Mesenchymal stem cell (in vitro differentiated cells and primary cell): ENCODE data around the gene LASP1NB.

Source experiments
- DNase-seq: peaks from one replicate; pipeline ENCODE4 v3.0.0-alpha.2; 2013
- H2AFZ ChIP-seq: one replicate; pipeline ENCODE4 v1.6.1; 2013; ENCODE audit warnings: low read depth, mild to moderate bottlenecking, control low read depth, inconsistent platforms, low read length, moderate library complexity
- H2AK5ac ChIP-seq: 2 replicates; pipeline ENCODE4 v1.6.1; 2013; ENCODE audit warnings: low read length, moderate library complexity, mild to moderate bottlenecking, inconsistent platforms; ENCODE audit not compliant: severe bottlenecking
- H2BK120ac ChIP-seq: one replicate; pipeline ENCODE4 v1.6.1; 2013; ENCODE audit warnings: low read depth, mild to moderate bottlenecking, inconsistent platforms, low read length, moderate library complexity
- H2BK12ac ChIP-seq, 2 experiments: one replicate each; pipeline ENCODE4 v1.6.1; 2013; ENCODE audit warnings: inconsistent platforms in 2 of 2, low read length in 2 of 2, mild to moderate bottlenecking in 2 of 2, moderate library complexity in 2 of 2, control low read depth in 1 of 2
- H2BK15ac ChIP-seq: one replicate; pipeline ENCODE4 v1.6.1; 2013; ENCODE audit warnings: mild to moderate bottlenecking, low read depth, inconsistent platforms; ENCODE audit not compliant: poor library complexity, severe bottlenecking
- H2BK5ac ChIP-seq: 2 replicates; pipeline ENCODE4 v1.6.1; 2013; ENCODE audit warnings: low read depth, mild to moderate bottlenecking, low read length, control low read depth, inconsistent platforms; ENCODE audit not compliant: poor library complexity, severe bottlenecking
- H3K14ac ChIP-seq, 2 experiments: one replicate each; pipeline ENCODE4 v1.6.1; 2013; ENCODE audit warnings: inconsistent platforms in 2 of 2, low read length in 2 of 2, control low read depth in 1 of 2, mild to moderate bottlenecking in 1 of 2, moderate library complexity in 1 of 2
- H3K18ac ChIP-seq, 2 experiments: one replicate each; pipeline ENCODE4 v1.6.1; 2013; ENCODE audit warnings: inconsistent platforms in 2 of 2, low read length in 2 of 2, control low read depth in 1 of 2, low read depth in 1 of 2, mild to moderate bottlenecking in 1 of 2
- H3K23ac ChIP-seq, 2 experiments: one replicate each; pipeline ENCODE4 v1.6.1; 2013; ENCODE audit warnings: inconsistent platforms in 2 of 2, low read length in 2 of 2, mild to moderate bottlenecking in 2 of 2, moderate library complexity in 2 of 2, control low read depth in 1 of 2
- H3K27ac ChIP-seq: 2 replicates; pipeline ENCODE4 v1.5.1; 2013; ENCODE audit warnings: mild to moderate bottlenecking, moderate library complexity, low read length, control low read depth, inconsistent platforms; ENCODE audit not compliant: poor library complexity, severe bottlenecking
- H3K27me3 ChIP-seq, 2 experiments: 2 replicates each; pipeline versions ENCODE4 v1.6.1 to v1.7.0; 2013; ENCODE audit warnings: low read length in 2 of 2, mild to moderate bottlenecking in 2 of 2, moderate library complexity in 2 of 2, control low read depth in 1 of 2, inconsistent platforms in 1 of 2; ENCODE audit not compliant: control insufficient read depth in 1 of 2, insufficient read depth in 1 of 2
- H3K36me3 ChIP-seq, 2 experiments: 2 replicates each; pipeline versions ENCODE4 v1.6.1 to v1.7.0; 2013; ENCODE audit warnings: low read length in 2 of 2, control low read depth in 1 of 2, inconsistent platforms in 1 of 2, low read depth in 1 of 2, mild to moderate bottlenecking in 1 of 2; ENCODE audit not compliant: insufficient read depth in 2 of 2, control insufficient read depth in 1 of 2
- H3K4ac ChIP-seq, 2 experiments: one replicate each; pipeline ENCODE4 v1.6.1; 2013; ENCODE audit warnings: inconsistent platforms in 2 of 2, low read length in 2 of 2, mild to moderate bottlenecking in 2 of 2, moderate library complexity in 2 of 2, control low read depth in 1 of 2, low read depth in 1 of 2
- H3K4me1 ChIP-seq: 2 replicates; pipeline ENCODE4 v1.6.1; 2013; ENCODE audit warnings: low read depth, low read length, control low read depth; ENCODE audit not compliant: control insufficient read depth, insufficient read depth
- H3K4me2 ChIP-seq: 2 replicates; pipeline ENCODE4 v1.6.1; 2013; ENCODE audit warnings: low read length, mild to moderate bottlenecking, inconsistent platforms; ENCODE audit not compliant: poor library complexity, severe bottlenecking
- H3K4me3 ChIP-seq, 2 experiments: 2 replicates each; pipeline versions ENCODE4 v1.5.1 to v1.7.0; 2013; ENCODE audit warnings: low read length in 2 of 2, mild to moderate bottlenecking in 2 of 2, control low read depth in 1 of 2, low read depth in 1 of 2; ENCODE audit not compliant: insufficient read depth in 1 of 2
- H3K79me1 ChIP-seq: replicated peaks from 2 replicates; pipeline ENCODE4 v1.6.1; 2013; ENCODE audit warnings: mild to moderate bottlenecking, control low read depth, low read length, inconsistent platforms; ENCODE audit not compliant: poor library complexity, severe bottlenecking
- H3K9ac ChIP-seq: 2 replicates; pipeline ENCODE4 v1.7.0; 2013; ENCODE audit warnings: mild to moderate bottlenecking, low read length, moderate library complexity
- H3K9me3 ChIP-seq: 2 replicates; pipeline ENCODE4 v1.7.0; 2013; ENCODE audit warnings: mild to moderate bottlenecking, low read length; ENCODE audit not compliant: control insufficient read depth
- H4K8ac ChIP-seq: one replicate; pipeline ENCODE4 v1.6.1; 2013; ENCODE audit warnings: inconsistent platforms, mild to moderate bottlenecking, low read length, moderate library complexity
- H4K91ac ChIP-seq: one replicate; pipeline ENCODE4 v1.6.1; 2013; ENCODE audit warnings: mild to moderate bottlenecking, low read length, inconsistent platforms
- WGBS: methylation state at CpG from one replicate; pipeline ENCODE4 v1.1.7; 2013; ENCODE audit warnings: mixed read lengths; 5-methylcytosine and 5-hydroxymethylcytosine counted together

The LASP1NB gene

DNA sequence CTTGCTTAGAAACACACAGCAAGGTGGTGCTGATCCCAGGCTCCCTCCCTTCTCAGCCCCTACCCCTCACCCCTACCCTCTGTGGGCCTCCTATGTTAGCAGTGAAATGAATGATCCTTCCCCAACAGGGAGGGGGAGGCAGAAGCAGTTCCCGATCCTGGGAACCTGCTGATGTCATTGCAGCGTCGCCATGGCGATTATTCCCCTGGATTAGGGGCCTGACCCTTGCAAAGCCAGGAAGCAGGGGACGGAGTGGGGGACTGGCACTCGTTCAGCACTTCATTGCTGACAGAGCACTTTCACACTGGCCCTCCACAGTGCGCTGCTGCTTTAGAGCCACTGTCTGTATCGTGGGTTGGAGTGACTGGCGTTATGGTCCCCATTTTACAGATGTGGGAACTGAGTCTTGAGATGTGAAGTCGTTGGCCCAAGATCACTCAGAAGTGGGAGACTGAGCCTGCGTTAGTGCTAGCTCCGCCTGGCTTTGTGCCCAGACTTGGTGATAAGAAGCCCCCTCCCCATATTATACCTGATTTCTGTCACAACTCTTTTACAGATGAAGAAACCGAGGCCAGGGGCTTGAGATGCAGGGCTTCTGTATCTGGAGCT, 29.0 kb upstream of the LASP1NB start:
- H4K91ac ChIP-seq, result no peak overlapping the region
- no peak overlapping the region for H2AFZ ChIP-seq
- H3K9ac ChIP-seq, result peak overlapping the region; percentile 8
- H2BK5ac ChIP-seq, result no peak overlapping the region
- H2BK120ac ChIP-seq, result no peak overlapping the region
- no peak overlapping the region for H2BK15ac ChIP-seq
- peak; percentile 71 for DNase-seq
- no peak overlapping the region for H2BK12ac ChIP-seq
- no peaks in the 10 kb centered on the region for H3K27me3 ChIP-seq
- H3K36me3 ChIP-seq, result peaks cover 65 to 83% of the 10 kb centered on the region in 2 experiments
- H3K4me2 ChIP-seq, result no peak overlapping the region
- peaks cover 8% of the 10 kb centered on the region for H3K79me1 ChIP-seq
- H4K8ac ChIP-seq, result no peak overlapping the region
- H3K18ac ChIP-seq, result peak overlapping the region in 1 of 2 experiments; percentile 71
- no peak overlapping the region for H3K23ac ChIP-seq
- H2AK5ac ChIP-seq, result no peak overlapping the region
- peak overlapping the region in 1 of 2 experiments; percentile 13 for H3K14ac ChIP-seq
- no peaks in the 10 kb centered on the region for H3K9me3 ChIP-seq
- H3K27ac ChIP-seq, result no peak overlapping the region
- WGBS, result 71% methylated on average over 13 of the region's 13 CpGs
- H3K4ac ChIP-seq, result no peak overlapping the region
- peaks cover 66% of the 10 kb centered on the region for H3K4me1 ChIP-seq
- no peak overlapping the region for H3K4me3 ChIP-seq

DNA sequence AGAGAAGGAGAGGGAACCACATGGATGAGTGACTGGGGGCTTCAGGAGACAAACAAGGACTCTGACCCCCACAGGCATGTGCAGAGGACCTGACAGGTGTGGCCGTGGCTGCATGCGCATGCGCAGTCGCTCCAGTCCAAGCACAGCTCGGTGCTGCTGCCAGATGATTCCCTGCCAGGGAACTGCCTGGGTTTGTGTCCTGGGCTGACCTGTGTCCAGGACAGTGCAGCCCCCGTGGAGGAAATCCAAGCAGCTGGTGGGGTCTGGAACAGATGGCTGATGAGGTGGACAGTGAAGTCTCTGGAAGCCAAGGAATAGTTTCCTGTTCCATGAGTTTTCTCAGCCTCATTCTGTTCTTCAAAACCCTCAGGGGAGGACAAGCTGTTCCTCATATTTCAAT, 28.2 kb upstream of the LASP1NB start:
- H2BK15ac ChIP-seq, result no peak overlapping the region
- no peaks in the 10 kb centered on the region for H3K27me3 ChIP-seq
- WGBS, result 80% methylated on average over 6 of the region's 6 CpGs

DNA sequence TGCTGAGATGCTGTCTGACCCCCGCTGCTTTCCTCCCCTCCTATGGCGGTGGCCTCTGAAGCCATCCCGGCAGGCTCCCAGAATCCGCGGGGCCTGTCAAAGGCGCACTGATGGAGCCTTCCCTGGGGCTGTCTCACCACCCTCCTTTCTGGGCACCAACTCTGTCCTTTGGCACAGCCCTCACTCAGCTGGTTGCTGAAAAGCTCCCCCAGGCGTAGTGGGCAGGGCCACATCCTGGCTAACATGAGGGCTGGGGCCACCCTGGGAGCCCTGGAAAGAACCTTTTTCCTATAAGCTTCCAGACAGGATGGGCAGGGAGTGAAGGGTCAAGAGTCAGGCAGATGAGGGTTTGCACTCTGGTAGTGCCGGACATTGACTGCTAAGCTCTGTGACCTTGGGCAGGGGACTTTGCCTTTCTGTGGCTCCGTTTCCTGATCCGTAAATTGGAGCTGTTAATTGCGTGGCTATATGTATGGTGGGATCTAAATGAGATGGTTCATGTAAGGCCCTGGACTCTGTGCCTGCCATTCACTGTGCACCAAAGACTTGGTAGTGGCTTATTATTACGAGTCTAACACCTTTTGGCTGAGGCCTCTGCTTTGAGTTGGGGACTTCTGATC, 27.6 kb upstream of the LASP1NB start:
- 89% methylated on average over 12 of the region's 12 CpGs for WGBS
- H2AFZ ChIP-seq, result no peak overlapping the region
- peak overlapping the region; percentile 8 for H3K9ac ChIP-seq

More for the DNA sequence above, 28.2 kb upstream of the LASP1NB start:
- no peak overlapping the region for H2AK5ac ChIP-seq
- no peak overlapping the region for H2BK120ac ChIP-seq
- peak overlapping the region in 1 of 2 experiments; percentile 14 for H3K4ac ChIP-seq
- DNase-seq, result peak; percentile 34
- no peak overlapping the region for H4K91ac ChIP-seq
- H3K36me3 ChIP-seq, result peaks cover 62 to 76% of the 10 kb centered on the region in 2 experiments
- no peak overlapping the region for H3K23ac ChIP-seq
- H3K9me3 ChIP-seq, result no peaks in the 10 kb centered on the region
- peak overlapping the region in 1 of 2 experiments; percentile 63 for H3K18ac ChIP-seq
- H3K9ac ChIP-seq, result peak overlapping the region; percentile 8
- peak overlapping the region in 1 of 2 experiments; percentile 61 for H2BK12ac ChIP-seq
- peaks cover 4% of the 10 kb centered on the region for H3K79me1 ChIP-seq
- no peak overlapping the region for H3K4me3 ChIP-seq
- peaks cover 70% of the 10 kb centered on the region for H3K4me1 ChIP-seq
- peak overlapping the region; percentile 31 for H3K27ac ChIP-seq
- H4K8ac ChIP-seq, result peak overlapping the region; percentile 4
- no peak overlapping the region for H3K4me2 ChIP-seq
- H2BK5ac ChIP-seq, result no peak overlapping the region
- H3K14ac ChIP-seq, result peak overlapping the region in 1 of 2 experiments; percentile 80
- H2AFZ ChIP-seq, result no peak overlapping the region

DNA sequence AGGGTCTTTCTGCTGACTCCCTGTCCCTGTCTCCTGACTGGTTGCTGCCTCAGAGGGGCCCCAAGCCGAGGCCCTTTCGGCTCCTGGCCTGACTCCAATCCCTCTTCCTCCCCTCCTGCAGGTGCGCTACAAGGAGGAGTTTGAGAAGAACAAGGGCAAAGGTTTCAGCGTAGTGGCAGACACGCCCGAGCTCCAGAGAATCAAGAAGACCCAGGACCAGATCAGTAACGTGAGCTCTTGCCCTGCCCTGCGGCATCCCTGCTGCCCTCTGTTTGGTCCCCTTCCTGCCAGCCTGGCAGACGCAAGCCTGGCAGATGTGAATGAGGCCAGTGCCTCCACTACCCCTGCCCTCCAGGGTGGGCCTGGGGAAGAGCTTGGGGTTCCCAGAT, 27.1 kb upstream of the LASP1NB start:
- H2BK12ac ChIP-seq, result no peak overlapping the region
- H2AFZ ChIP-seq, result no peak overlapping the region
- no peak overlapping the region for H3K4me3 ChIP-seq
- H3K79me1 ChIP-seq, result peaks cover under 1% of the 10 kb centered on the region
- H2BK15ac ChIP-seq, result no peak overlapping the region
- peak overlapping the region; percentile 66 for H3K27ac ChIP-seq
- WGBS, result 89% methylated on average over 9 of the region's 9 CpGs
- H3K18ac ChIP-seq, result peak overlapping the region in 1 of 2 experiments; percentile 25
- no peak overlapping the region for H2BK5ac ChIP-seq
- no peak overlapping the region for H4K8ac ChIP-seq
- H3K14ac ChIP-seq, result no peak overlapping the region
- H2BK120ac ChIP-seq, result no peak overlapping the region
- H2AK5ac ChIP-seq, result peak overlapping the region; percentile 11
- peaks cover 62% of the 10 kb centered on the region for H3K4me1 ChIP-seq
- no peaks in the 10 kb centered on the region for H3K9me3 ChIP-seq
- H3K4me2 ChIP-seq, result no peak overlapping the region
- peak overlapping the region; percentile 36 for H4K91ac ChIP-seq
- no peak for DNase-seq
- peaks cover 56 to 70% of the 10 kb centered on the region in 2 experiments for H3K36me3 ChIP-seq
- H3K27me3 ChIP-seq, result no peaks in the 10 kb centered on the region
- H3K23ac ChIP-seq, result no peak overlapping the region
- H3K9ac ChIP-seq, result no peak overlapping the region
- H3K4ac ChIP-seq, result no peak overlapping the region

More for the DNA sequence above, 27.6 kb upstream of the LASP1NB start:
- H3K4me1 ChIP-seq, result peaks cover 67% of the 10 kb centered on the region
- no peaks in the 10 kb centered on the region for H3K9me3 ChIP-seq
- no peak overlapping the region for H3K4me3 ChIP-seq
- no peak overlapping the region for H3K18ac ChIP-seq
- no peaks in the 10 kb centered on the region for H3K27me3 ChIP-seq
- peaks cover 58 to 70% of the 10 kb centered on the region in 2 experiments for H3K36me3 ChIP-seq
- no peak overlapping the region for H3K4ac ChIP-seq
- DNase-seq, result no peak
- H3K14ac ChIP-seq, result no peak overlapping the region
- H3K23ac ChIP-seq, result no peak overlapping the region
- H4K91ac ChIP-seq, result no peak overlapping the region
- H4K8ac ChIP-seq, result no peak overlapping the region
- peak overlapping the region; percentile 11 for H2AK5ac ChIP-seq
- H2BK15ac ChIP-seq, result no peak overlapping the region
- peak overlapping the region; percentile 66 for H3K27ac ChIP-seq
- peak overlapping the region in 1 of 2 experiments; percentile 69 for H2BK12ac ChIP-seq
- H2BK5ac ChIP-seq, result no peak overlapping the region
- no peak overlapping the region for H2BK120ac ChIP-seq
- peaks cover 1% of the 10 kb centered on the region for H3K79me1 ChIP-seq
- no peak overlapping the region for H3K4me2 ChIP-seq
